Neutrophil (primary cell): ENCODE measurements around the gene LAMA3.
A peak's percentile ranks its signal among the peaks of the same experiment; 100 is the strongest.

ENCODE experiments used
- H3K27ac ChIP-seq: fragments of 200-600 bp; sonication (generic); 2 replicates; pipeline ENCODE4 v1.5.1; 2016; ENCODE audit warnings: mild to moderate bottlenecking, moderate library complexity
- H3K27me3 ChIP-seq: fragments of 200-600 bp; sonication (generic); 2 replicates; pipeline ENCODE4 v1.6.0; 2016; ENCODE audit warnings: mild to moderate bottlenecking
- H3K36me3 ChIP-seq: fragments of 200-600 bp; sonication (generic); 2 replicates; pipeline ENCODE4 v1.5.1; 2017
- H3K4me1 ChIP-seq, 2 experiments: fragments of 200-600 bp in 1 of 2; sonication (generic) in 1 of 2; 1 replicate in 1 of 2; 2 replicates in 1 of 2; pipeline versions ENCODE4 v1.5.1 to v1.6.1; 2013 to 2016; ENCODE audit warnings: low read depth in 1 of 2, low read length in 1 of 2, mild to moderate bottlenecking in 1 of 2, moderate library complexity in 1 of 2; ENCODE audit not compliant: control insufficient read depth in 1 of 2, insufficient read depth in 1 of 2
- H3K4me3 ChIP-seq, 2 experiments: fragments of 200-600 bp in 1 of 2; sonication (generic) in 1 of 2; 1 replicate in 1 of 2; 2 replicates in 1 of 2; pipeline ENCODE4 v1.5.1; 2013 to 2016; ENCODE audit warnings: low read depth in 1 of 2, low read length in 1 of 2, mild to moderate bottlenecking in 1 of 2, moderate library complexity in 1 of 2
- H3K9me3 ChIP-seq: fragments of 200-600 bp; sonication (generic); 2 replicates; pipeline ENCODE4 v1.5.1; 2016
- TF ChIP-seq, protein P1 (sequence below): fragments of 200-600 bp; sonication (generic); IDR thresholded peaks from 2 replicates; pipeline ENCODE4 v1.5.1; 2016; ENCODE audit warnings: antibody characterized with exemption

The LAMA3 gene

DNA sequence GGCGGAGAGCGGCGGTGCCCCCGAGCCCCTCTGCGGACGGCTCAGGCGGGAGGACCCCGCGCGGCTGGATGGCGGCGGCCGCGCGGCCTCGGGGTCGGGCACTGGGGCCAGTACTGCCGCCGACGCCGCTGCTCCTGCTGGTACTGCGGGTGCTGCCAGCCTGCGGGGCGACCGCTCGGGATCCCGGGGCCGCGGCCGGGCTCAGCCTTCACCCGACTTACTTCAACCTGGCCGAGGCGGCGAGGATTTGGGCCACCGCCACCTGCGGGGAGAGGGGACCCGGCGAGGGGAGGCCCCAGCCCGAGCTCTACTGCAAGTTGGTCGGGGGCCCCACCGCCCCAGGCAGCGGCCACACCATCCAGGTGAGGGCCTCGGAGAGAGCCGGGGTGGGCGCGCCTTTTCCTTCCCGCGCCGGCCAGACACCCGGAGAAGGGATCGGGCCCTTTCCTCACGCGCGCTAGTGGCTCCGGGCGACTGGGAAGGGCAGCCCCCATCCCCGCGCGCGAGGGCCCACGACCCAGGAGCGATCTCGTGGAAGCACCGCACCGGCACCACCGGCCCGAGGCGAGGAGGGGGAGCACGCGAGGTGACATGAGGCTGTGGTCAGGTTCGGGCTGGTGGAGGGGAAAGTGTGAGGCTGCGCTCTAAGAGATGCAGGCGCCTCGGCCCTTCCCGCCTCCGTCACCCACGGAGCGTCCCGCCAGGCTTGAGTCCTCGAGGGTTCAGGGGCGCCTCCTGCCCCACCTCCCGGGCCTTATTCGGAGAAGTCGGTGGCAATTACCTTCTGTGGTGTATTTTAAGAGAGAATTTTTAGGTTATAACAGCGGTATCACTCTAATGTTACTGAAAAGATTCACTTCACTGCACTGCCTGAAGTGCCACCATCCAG lies 607 bp downstream of the LAMA3 start:
- Histone ChIP-seq H3K9me3 (no peaks in the 10 kb centered on the region), H3K27ac (no peak overlapping the region), H3K27me3 (peaks cover 98% of the 10 kb centered on the region), H3K36me3 (no peaks in the 10 kb centered on the region), H3K4me3 (peak overlapping the region; percentile 15 to 30), H3K4me1 (peaks cover 6 to 14% of the 10 kb centered on the region in 2 experiments)
- TF ChIP-seq, protein P1, sequence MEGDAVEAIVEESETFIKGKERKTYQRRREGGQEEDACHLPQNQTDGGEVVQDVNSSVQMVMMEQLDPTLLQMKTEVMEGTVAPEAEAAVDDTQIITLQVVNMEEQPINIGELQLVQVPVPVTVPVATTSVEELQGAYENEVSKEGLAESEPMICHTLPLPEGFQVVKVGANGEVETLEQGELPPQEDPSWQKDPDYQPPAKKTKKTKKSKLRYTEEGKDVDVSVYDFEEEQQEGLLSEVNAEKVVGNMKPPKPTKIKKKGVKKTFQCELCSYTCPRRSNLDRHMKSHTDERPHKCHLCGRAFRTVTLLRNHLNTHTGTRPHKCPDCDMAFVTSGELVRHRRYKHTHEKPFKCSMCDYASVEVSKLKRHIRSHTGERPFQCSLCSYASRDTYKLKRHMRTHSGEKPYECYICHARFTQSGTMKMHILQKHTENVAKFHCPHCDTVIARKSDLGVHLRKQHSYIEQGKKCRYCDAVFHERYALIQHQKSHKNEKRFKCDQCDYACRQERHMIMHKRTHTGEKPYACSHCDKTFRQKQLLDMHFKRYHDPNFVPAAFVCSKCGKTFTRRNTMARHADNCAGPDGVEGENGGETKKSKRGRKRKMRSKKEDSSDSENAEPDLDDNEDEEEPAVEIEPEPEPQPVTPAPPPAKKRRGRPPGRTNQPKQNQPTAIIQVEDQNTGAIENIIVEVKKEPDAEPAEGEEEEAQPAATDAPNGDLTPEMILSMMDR: no peak

DNA sequence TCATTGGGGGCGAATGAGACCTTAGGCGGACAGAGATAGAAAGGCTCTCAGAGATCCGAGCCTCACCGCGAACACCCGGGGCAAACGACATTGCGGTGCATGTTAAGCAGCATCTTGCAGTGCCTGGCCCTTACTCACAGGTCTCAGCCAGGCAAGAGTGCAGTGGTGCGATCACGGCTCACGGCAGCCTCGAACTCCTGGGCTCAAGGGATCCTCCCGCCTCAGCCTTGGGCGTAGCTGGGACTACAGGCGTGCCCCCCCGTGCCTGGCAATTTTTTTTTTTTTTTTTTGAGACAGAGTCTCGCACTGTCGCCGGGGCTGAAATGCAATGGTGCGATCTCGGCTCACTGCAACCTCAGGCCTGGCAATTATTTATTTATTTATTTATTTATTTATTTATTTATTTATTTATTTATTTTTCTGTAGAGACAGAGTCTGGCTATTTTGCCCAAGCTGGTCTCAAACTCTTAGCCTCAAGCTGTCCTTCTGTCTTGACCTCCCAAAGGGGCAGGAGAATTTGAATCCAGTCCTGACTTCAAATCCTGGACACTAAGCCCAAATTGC lies 1.3 kb downstream of the LAMA3 start:
- peaks cover 97% of the 10 kb centered on the region for H3K27me3 ChIP-seq
- H3K27ac ChIP-seq: no peak overlapping the region
- no peak overlapping the region for H3K4me3 ChIP-seq
- no peaks in the 10 kb centered on the region for H3K36me3 ChIP-seq
- peaks cover 6 to 14% of the 10 kb centered on the region in 2 experiments for H3K4me1 ChIP-seq
- no peaks in the 10 kb centered on the region for H3K9me3 ChIP-seq
- TF ChIP-seq, protein P1: no peak

DNA sequence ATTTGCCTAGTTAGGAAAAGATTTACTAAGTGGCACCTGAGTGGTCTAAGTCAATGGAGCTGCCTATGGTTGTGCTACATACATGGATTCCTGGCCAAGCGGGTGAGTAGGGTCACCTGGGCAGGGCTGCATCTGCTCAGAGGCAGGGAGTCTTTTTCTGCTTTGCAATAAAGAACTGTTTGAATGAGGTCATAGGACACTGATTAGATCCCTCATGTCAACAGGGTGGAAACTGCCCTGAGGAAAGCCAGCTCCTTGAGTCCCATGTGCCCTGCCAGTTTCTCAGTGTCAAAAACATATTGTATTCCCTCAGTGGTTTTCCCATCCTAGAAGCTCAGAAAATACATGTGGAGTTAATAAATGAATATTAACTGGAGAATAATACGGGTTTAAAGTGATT lies 4.6 kb downstream of the LAMA3 start:
- no peak overlapping the region for H3K4me3 ChIP-seq
- no peak overlapping the region for H3K27ac ChIP-seq
- no peaks in the 10 kb centered on the region for H3K9me3 ChIP-seq
- H3K27me3 ChIP-seq: peaks cover 87% of the 10 kb centered on the region
- H3K4me1 ChIP-seq: peaks cover 5 to 14% of the 10 kb centered on the region in 2 experiments
- TF ChIP-seq, protein P1: no peak
- H3K36me3 ChIP-seq: no peaks in the 10 kb centered on the region

DNA sequence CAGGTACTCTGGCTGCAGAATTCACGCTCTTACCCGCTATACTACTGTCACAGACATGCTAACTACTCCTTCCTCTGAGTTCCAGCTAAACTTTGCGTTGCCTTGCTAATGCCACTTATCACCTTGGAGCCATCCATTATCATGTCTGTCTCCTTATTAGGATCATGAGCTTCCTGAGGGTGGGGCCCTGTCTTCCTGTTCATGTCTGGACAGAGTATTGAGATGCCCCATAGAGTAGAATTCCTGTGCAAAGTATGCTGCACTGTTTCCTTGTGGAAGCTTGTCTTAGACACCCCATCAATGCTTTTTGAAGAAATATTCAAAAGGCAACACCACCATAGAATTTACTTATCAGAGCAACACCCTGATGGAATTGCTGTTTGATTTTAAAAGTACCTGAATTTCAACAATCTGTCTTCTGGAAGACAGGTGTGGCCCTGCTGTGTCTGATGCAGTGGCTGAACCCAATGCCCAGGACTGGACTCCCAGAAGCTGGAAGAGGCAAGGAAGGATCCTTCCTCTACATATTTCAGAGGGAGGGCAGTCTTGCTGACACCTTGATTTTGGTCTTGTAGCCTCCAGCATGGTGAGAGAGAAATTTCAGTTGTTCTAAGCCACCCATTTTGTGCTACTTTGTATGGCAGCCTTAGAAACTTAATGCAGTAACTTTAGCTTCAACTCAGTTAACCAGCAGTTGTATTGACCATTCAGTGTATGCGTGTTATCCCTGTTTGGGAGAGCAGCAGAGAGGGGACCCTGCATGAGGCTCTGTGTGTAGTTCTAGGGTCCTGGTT lies 5.6 kb downstream of the LAMA3 start:
- TF ChIP-seq, protein P1: no peak
- no peak overlapping the region for H3K4me3 ChIP-seq
- H3K27me3 ChIP-seq: peaks cover 77% of the 10 kb centered on the region
- H3K27ac ChIP-seq: no peak overlapping the region
- H3K36me3 ChIP-seq: no peaks in the 10 kb centered on the region
- H3K4me1 ChIP-seq: peaks cover 0 to 6% of the 10 kb centered on the region in 2 experiments
- no peaks in the 10 kb centered on the region for H3K9me3 ChIP-seq

DNA sequence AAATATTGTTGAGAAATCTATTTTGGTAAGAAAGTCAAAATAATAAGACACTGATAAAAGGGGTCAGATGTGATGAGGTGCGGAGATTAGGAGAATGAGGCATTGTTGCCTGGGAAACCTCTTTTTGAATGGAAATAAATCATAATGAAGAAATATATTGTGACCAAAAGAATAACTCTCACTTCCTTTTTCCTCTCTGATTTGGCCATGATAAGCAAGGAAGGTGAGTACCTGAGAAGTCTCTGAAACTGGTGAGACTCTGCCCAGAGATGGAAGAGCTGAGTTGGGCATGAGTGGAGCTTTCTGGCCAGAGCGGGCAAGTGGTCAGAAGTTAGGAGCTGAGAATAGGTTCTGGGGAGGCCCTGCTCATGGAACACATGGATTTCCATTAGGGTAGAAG lies 11.8 kb downstream of the LAMA3 start:
- Histone ChIP-seq H3K36me3 (no peaks in the 10 kb centered on the region), H3K27ac (no peak overlapping the region)
- TF ChIP-seq, protein P1: no peak

More for the DNA sequence above, 11.8 kb downstream of the LAMA3 start:
- H3K9me3 ChIP-seq: no peaks in the 10 kb centered on the region
- H3K4me3 ChIP-seq: no peak overlapping the region
- peaks cover 56% of the 10 kb centered on the region for H3K27me3 ChIP-seq
- no peaks in the 10 kb centered on the region for H3K4me1 ChIP-seq
